AG10803 (cell line): ENCODE data around the gene COL20A1.

Experiments used
- DNase-seq: peaks from one replicate; pipeline ENCODE4 v3.0.0; 2010; ENCODE audit warnings: low read depth
- H3K4me3 ChIP-seq: 2 replicates; pipeline ENCODE4 v1.5.1; 2011; ENCODE audit warnings: mild to moderate bottlenecking, low read length, control low read depth
- CTCF ChIP-seq: conservative IDR thresholded peaks from 2 replicates; pipeline ENCODE4 v1.5.1; 2011; ENCODE audit warnings: mild to moderate bottlenecking, low read length, control low read depth, inconsistent platforms

Gene COL20A1

GRCh38 chr20:63287697-63288580, 5.0 kb upstream of the COL20A1 start:
- no peak for DNase-seq
- no peak overlapping the region for H3K4me3 ChIP-seq
- TF ChIP-seq CTCF: no peak

- DNase-seq: no peak
- no peak overlapping the region for H3K4me3 ChIP-seq
- TF ChIP-seq CTCF: no peak
Observed at GRCh38 chr20:63288581-63289251, 4.3 kb upstream of the COL20A1 start.

GRCh38 chr20:63289311-63290135, 3.5 kb upstream of the COL20A1 start:
- no peak overlapping the region for H3K4me3 ChIP-seq
- no peak for TF ChIP-seq CTCF
- DNase-seq: no peak

GRCh38 chr20:63290136-63290676, 2.8 kb upstream of the COL20A1 start:
- no peak overlapping the region for H3K4me3 ChIP-seq
- no peak for TF ChIP-seq CTCF
- no peak for DNase-seq

- H3K4me3 ChIP-seq: no peak overlapping the region
- peak; percentile 29 for DNase-seq
- peak; percentile 57 for TF ChIP-seq CTCF
Observed at GRCh38 chr20:63290677-63291472, 2.1 kb upstream of the COL20A1 start.

- H3K4me3 ChIP-seq: no peak overlapping the region
- no peak for DNase-seq
- no peak for TF ChIP-seq CTCF
Observed at GRCh38 chr20:63291811-63292210, 1.2 kb upstream of the COL20A1 start.
